Measurements from ENCODE around the gene FOXA3. TPM values are rescaled to one million over a fixed set of nuclear protein-coding genes. Genes with fewer than 3 reads are reported as not detected.
"Not testable (repeated sequence)": the region's sequence is repeated elsewhere in the genome, so short reads cannot be mapped to it uniquely, and the experiment has no call there.

Gene FOXA3
- total RNA-seq, 1 donor from 2014 or later = not detected

GRCh38 chr19:45887200-45887710, 23.1 kb downstream of the FOXA3 start:
- no peak for DNase-seq (ENCODE audit: low read depth, low spot score)

DNA sequence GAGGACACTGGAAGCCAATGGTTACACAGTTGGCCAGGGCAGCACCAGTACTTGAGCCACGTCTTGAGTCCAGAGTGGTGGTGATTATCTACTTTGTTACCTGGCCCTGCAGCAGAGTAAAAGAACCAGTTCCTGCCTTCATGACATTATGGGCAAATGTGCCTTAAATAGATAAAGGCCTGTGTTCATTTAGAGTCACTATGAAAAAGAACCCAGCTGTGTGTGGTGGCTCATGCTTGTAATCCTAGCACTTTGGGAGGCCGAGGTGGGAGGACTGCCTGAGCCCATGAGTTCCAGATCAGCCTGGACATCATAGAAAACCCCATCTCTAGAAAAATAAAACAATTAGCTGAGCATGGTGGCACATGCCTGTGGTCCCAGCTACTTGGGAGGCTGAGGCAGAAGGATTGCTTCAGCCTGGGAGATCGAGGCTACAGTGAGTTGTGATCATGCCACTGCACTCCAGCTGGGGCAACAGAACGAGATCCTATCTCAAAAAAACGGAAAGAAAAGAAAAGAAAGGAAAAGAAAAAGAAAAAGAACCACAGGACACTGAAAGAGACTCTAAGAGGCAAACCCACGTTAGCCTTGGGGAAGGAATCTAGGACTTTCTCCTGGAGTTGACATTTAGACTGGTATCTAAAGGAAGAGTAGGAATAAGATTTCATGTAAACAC, 25.2 kb downstream of the FOXA3 start:
- DNase-seq (ENCODE audit: low read depth, low spot score) = no peak

- no peak for DNase-seq (ENCODE audit: low read depth, low spot score)
These were observed 26.8 kb downstream of the FOXA3 start for GRCh38 chr19:45890877-45891276.

GRCh38 chr19:45895519-45895972, 31.4 kb downstream of the FOXA3 start:
- DNase-seq (ENCODE audit: low read depth, low spot score) = no peak

- not testable (repeated sequence) for DNase-seq (ENCODE audit: low read depth, low spot score)
These were observed 32.0 kb downstream of the FOXA3 start for GRCh38 chr19:45895983-45896599.

DNA sequence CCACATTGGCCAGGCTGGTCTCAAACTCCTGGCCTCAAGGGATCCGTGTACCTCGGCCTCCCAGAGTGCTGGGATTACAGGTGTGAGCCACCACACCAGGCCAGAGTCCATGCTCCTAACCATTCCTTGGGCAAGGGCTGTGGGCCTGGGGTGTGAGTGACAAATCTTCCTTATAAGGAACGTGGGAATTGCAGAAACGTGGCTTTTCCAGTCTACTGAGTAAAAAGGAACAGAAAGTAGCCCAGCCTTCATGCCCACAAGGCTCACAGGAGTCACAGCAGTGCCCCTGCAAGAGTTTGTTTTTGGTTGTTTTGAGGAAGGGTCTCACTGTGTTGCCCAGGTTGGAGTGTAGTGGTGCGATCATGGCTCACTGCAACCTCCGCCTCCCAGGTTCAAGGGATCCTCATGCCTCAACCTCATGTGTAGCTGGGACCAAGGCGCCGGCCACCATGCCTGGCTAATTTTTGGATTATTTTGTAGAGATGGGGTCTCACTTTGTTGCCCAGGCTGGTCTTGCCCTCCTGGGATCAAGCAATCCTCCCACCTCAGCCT, 33.2 kb downstream of the FOXA3 start:
- no peak for DNase-seq (ENCODE audit: low read depth, low spot score)

GRCh38 chr19:45899253-45899652, 35.1 kb downstream of the FOXA3 start:
- DNase-seq (ENCODE audit: low read depth, low spot score) = no peak

GRCh38 chr19:45899919-45900589, 35.9 kb downstream of the FOXA3 start:
- no peak for DNase-seq (ENCODE audit: low read depth, low spot score)

DNA sequence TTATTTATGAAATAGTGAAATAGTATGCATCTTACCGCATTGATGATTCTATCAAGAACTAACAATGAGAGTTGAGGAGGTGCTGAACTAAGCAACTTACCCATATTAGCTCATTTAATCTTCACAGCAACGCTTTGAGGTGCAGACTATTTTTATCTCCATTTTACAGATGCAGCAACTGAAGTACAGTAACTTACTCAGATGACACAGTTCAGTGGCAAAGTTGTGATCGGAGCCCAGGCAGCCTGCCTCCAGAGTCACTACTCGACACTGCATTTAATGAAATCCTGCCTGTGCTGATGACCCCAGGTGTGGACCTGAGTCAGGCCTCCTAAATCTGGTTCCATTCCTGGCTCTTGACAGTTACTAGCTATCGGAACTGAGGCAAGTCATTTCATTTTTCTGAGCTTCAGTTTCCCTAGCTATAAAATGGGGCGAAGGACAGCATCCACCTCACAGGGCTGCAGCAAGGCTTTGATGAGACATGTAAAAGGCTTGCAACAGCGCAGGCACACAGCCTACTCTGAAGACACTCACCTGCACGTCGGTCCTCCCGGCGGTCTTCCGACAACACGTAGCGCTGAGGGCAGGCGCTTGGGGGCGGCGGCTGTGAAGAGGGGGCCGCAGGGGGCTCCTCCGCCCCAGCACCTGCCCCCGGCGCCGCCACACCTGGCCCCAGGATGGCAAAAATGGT, 36.8 kb downstream of the FOXA3 start:
- no peak for DNase-seq (ENCODE audit: low read depth, low spot score)

DNA sequence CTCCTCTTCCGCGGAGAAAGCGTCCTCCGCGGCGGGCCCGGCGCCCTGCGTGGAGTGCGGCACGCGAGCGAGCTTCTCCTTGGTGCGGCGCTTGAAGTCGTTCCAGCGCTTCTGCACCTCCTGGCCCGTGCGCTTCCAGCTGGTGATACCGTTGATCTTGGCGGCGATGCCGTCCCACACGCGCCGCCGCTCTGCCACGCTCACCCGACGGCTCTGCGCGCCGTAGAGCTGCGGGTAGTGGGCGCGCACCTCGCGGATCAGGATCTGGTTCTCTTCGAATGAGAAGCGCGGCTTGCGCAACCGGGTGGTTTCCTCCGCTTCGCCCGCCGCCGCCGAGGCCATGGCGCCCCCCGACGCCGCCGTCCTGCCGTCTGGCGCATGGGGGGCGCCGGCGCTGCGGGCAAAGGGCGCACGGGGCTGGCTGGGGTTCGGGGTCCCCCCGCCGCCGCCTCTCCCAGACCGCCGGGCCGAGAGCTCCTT, 37.3 kb downstream of the FOXA3 start:
- no peak for DNase-seq (ENCODE audit: low read depth, low spot score)

GRCh38 chr19:45901912-45902650, 38.0 kb downstream of the FOXA3 start, which contains the start of gene MYPOP:
TSS of gene MYPOP (minus strand) at chr19:45902613. CDS start at chr19:45901773, 840 bp downstream.
- no peak for DNase-seq (ENCODE audit: low read depth, low spot score)

DNA sequence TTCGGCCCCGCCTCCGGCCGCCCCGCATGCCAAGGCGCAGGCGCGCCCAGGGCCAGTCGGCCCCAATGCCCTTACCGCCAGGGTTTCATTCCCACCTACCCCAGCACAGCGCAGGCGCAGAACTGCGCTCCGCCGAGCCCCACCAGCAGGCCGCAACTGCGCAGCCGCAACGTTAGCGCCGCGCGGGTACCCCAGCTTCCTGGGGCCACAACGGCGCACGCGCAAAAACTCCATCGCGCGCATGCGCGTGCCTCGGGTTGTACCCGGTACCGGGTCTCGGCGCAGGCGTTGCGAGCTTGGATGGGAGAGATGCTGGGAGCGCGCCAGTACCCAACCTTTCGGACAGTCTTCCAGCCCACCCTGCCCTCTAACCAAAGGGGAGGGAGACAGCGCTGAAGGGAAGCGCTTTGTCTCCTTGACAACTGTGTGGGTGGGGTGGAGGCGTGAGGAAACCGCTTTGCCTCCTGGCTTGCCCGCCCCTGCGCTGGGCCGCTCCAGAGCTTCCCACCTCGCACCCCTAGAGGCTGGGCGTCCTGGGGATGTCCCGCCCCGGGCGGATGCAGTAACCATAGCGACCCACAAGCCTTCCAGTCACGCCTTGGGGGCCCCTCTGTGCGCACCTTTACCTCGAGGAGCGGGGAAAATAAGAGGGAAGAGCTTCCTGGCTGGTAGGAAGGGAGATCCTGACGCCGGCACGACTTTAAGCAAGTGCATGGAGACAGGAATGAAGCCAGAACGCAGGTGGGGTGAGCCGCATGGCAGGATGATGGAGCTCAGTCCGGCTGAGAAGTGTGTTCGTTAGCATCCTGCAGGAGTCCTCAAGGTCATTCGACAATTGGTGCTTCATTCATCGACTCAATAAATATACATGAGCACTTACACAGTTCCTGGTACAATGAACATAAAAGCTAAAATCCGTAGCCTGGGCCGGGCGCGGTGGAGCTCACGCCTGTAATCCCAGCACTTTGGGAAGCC, 38.8 kb downstream of the FOXA3 start:
- DNase-seq (ENCODE audit: low read depth, low spot score) = peak; percentile 79

GRCh38 chr19:45905011-45905410, 40.9 kb downstream of the FOXA3 start:
- no peak for DNase-seq (ENCODE audit: low read depth, low spot score)

- DNase-seq (ENCODE audit: low read depth, low spot score) = no peak
These were observed 42.1 kb downstream of the FOXA3 start for GRCh38 chr19:45906221-45906620.

DNA sequence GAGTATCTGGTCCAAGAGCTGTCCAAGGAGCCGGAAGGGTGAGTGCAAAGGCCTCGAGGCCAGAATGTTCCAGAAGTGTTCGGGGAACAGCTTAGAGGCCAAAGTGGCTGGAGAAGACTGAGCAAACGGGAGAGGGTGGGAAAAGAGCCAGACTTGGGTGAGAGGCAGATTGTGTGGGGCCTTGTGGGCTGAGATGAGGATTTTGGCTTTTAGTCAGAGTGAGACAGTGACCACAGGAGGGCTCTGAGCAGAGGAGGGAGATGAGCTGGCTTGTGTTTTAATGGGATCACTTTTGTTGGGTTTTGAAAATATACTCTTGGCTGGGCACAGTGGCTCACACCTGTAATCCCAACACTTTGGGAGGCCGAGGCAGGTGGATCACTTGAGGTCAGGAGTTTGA, 44.8 kb downstream of the FOXA3 start:
- DNase-seq (ENCODE audit: low read depth, low spot score) = no peak

GRCh38 chr19:45911291-45911690, 47.2 kb downstream of the FOXA3 start:
- no peak for DNase-seq (ENCODE audit: low read depth, low spot score)

DNA sequence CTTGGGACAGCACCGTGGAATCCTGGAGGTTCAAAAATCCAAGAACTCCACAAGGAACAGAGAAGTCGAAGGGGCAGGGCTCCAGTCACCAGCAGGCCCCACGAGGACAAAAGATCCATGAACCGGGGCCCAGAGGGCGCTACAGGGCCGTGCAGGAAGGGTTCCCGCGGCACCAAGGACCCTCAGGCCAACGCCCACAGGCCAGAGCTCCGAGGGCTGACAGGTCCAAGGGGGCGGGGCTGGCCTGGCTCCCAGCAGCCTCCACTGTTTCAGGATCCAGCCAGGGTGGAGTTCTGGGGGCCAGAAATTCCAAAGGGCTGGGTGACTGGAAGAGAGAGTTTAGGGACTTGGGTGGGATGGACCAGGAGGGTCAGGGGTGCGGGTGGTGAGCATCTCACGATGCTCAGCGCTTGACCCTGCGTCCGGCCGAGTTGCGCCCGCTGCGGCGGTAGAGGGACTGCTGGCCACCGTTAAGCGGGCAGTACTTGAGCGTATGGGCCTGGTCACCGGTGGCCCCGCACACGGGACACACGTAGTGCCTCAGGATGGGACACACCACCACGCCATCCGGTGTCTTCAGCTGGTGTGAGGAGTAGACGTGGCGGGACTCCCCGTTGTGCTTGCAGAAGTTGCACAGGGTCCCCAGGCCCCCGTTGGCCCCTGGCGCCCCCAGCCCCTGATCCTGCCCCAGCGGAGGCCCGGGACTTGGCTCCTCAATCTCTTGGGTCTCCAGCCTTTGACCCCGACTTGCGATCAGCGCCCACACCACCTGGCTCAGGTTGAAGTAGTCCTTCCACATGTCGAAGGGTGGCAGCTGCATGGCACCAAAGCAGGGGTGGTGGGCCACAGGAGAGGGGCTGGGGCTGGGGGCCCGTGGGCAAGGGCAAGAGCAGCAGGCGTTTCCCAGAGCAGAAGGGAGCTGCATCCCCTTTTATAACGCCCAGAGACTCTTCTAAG, 50.0 kb downstream of the FOXA3 start, which contains the start of gene NANOS2:
TSS of gene NANOS2 (minus strand) at position 905 of the 957 bp plus-strand sequence. CDS start at position 820, 85 bp downstream.
- DNase-seq (ENCODE audit: low read depth, low spot score) = no peak

All from pulmonary artery endothelial cell (primary cell).